ENCODE data around the gene TACC2.
"Not testable (repeated sequence)": the region's sequence is repeated elsewhere in the genome, so short reads cannot be mapped to it uniquely, and the experiment has no call there.

Gene TACC2

DNA sequence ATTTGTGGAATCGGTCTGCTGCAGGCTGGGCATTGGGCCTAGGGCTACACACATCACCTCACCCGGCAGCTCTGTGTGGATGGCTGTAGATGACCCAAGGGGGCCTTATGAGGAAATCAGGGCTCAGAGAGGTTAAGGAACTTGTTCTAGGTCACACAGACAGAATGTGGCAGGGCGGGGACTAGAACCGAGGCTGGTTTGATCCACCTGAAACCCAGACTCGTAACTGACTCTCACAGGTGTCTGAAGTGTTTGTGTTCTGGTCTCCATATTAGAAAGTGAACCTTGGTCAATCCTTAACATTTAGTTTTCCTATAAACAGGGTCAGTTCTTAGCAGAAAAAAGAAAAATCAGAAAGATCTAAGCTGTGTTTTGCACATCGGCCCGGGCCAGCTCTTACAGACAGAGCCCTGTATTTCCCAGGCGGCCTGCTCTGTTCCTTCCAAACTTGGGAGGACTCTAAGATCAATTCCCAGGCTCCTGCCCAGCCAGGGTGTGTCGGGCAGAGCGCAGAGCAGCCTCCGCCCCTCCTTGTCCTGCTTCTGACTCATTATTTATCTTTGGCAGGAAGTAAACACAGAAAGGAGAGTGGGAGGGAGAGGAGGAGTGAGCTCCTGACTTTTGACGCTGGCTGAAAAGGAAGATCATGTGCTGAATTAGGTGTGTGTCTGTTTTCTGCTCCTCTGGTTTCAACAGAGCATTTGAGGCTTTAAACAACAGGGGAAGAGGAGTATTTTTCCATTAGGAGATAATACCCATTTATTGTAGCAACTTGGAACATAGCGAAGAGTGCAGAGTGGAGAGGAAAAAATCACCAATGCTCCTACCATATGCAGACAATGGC, 74.1 kb downstream of the TACC2 start:
- Histone ChIP-seq H3K4me3 (ENCODE audit: low read depth, low read length) (no peak overlapping the region), H3K36me3 (no peaks in the 10 kb centered on the region), H3K27ac (no peak overlapping the region), H3K27me3 (ENCODE audit: insufficient read depth, low read depth, severe bottlenecking) (no peaks in the 10 kb centered on the region), H3K9me3 (ENCODE audit: severe bottlenecking) (no peaks in the 10 kb centered on the region)
- TF ChIP-seq, protein P1, sequence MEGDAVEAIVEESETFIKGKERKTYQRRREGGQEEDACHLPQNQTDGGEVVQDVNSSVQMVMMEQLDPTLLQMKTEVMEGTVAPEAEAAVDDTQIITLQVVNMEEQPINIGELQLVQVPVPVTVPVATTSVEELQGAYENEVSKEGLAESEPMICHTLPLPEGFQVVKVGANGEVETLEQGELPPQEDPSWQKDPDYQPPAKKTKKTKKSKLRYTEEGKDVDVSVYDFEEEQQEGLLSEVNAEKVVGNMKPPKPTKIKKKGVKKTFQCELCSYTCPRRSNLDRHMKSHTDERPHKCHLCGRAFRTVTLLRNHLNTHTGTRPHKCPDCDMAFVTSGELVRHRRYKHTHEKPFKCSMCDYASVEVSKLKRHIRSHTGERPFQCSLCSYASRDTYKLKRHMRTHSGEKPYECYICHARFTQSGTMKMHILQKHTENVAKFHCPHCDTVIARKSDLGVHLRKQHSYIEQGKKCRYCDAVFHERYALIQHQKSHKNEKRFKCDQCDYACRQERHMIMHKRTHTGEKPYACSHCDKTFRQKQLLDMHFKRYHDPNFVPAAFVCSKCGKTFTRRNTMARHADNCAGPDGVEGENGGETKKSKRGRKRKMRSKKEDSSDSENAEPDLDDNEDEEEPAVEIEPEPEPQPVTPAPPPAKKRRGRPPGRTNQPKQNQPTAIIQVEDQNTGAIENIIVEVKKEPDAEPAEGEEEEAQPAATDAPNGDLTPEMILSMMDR (IDR thresholded peaks at IDR 0.05; ENCODE audit: low read depth, low read length) = no peak
- DNase-seq = no peak

DNA sequence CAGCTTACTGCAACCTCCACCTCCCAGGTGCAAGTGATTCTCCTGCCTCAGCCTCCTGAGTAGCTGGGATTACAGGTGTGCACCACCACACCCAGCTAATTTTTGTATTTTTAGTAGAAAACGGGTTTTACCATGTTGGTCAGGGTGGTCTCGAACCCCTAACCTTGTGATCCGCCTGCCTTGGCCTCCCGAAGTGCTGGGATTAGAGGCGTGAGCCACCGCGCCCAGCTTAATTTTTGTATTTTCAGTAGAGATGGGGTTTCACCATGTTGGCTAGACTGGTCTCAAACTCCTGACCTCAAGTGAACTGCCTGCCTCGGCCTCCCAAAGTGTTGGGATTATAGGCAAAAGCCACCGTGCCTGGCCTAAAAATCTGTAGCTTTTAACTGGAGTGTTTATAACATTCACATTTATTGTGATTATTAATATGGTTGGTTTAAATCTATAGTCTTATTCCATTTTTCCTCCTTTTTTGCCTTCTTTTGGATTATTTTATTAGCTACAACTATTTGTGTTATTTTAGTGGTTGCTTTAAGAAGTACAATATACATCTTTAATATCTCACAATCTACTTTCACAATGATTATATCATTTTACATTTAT, 77.5 kb downstream of the TACC2 start:
- not testable (repeated sequence) for H3K9me3 ChIP-seq (ENCODE audit: severe bottlenecking); DNase-seq; H3K4me3 ChIP-seq (ENCODE audit: low read depth, low read length); H3K27me3 ChIP-seq (ENCODE audit: insufficient read depth, low read depth, severe bottlenecking); H3K36me3 ChIP-seq; H3K27ac ChIP-seq

DNA sequence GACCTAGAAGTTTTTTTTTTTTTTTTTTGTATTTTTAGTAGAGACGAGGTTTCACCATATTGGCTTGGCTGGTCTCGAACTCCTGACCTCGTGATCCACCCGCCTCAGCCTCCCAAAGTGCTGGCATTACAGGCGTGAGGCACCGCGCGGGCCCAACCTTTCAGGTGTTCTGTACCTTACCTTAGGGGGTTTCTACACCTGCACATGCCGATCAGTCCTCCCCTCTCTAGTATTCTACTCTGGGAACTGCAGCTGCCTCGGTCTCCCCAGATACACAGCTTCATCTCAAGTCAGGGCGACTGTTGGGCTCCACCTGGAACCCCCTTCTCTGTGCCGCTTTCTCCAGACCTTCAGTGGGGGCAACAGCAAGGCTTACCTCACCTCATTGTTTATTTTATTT, 79.9 kb downstream of the TACC2 start:
- Histone ChIP-seq H3K36me3 (no peaks in the 10 kb centered on the region), H3K27me3 (ENCODE audit: insufficient read depth, low read depth, severe bottlenecking) (no peaks in the 10 kb centered on the region), H3K4me3 (ENCODE audit: low read depth, low read length) (no peak overlapping the region), H3K9me3 (ENCODE audit: severe bottlenecking) (no peaks in the 10 kb centered on the region), H3K27ac (no peak overlapping the region)
- no peak for DNase-seq
- TF ChIP-seq, protein P1 (IDR thresholded peaks at IDR 0.05; ENCODE audit: low read depth, low read length) = no peak

DNA sequence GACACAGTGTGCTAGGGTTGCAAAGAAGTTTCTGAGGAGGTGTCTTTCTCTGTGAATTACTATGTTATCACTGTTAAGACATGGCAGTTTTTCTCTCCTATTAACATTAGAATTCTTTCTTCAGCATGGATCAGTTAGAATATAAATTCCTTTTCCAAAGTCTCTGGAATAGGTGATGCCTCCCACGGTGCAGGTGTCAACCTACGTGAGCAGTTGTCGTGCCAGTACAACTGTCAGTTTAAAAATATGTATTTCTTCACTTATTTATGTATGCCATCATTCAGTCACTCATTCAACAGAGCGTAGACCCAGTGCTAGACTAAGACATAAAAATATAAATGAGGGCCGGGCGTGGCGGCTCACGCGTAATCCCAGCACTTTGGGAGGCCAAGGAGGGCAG, 83.5 kb downstream of the TACC2 start:
- no peak overlapping the region for H3K4me3 ChIP-seq (ENCODE audit: low read depth, low read length)
- DNase-seq = no peak
- H3K27ac ChIP-seq = no peak overlapping the region
- TF ChIP-seq, protein P1 (IDR thresholded peaks at IDR 0.05; ENCODE audit: low read depth, low read length) = no peak
- H3K36me3 ChIP-seq = no peaks in the 10 kb centered on the region
- no peaks in the 10 kb centered on the region for H3K9me3 ChIP-seq (ENCODE audit: severe bottlenecking)
- H3K27me3 ChIP-seq (ENCODE audit: insufficient read depth, low read depth, severe bottlenecking) = no peaks in the 10 kb centered on the region

DNA sequence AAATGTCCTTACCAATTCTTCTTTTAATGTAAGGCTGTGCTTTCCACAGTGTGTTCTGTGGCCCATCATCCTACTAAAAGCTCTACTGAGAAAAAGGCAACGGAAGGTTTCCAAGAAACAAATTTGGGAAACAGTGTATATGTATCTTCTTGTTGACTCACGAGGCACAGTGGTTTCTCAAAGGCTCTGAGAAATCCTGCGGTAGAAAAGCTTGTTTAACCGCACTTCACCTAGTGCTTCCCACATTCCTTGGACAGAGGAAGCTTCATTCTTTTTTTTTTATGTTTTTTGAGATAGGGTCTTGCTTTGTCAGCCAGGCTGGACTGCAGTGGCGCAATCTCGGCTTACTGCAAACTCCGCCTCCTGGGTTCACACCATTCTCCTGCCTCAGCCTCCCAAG, 84.5 kb downstream of the TACC2 start:
- Histone ChIP-seq H3K27ac (no peak overlapping the region), H3K9me3 (ENCODE audit: severe bottlenecking) (no peaks in the 10 kb centered on the region), H3K36me3 (no peaks in the 10 kb centered on the region), H3K27me3 (ENCODE audit: insufficient read depth, low read depth, severe bottlenecking) (no peaks in the 10 kb centered on the region), H3K4me3 (ENCODE audit: low read depth, low read length) (no peak overlapping the region)
- no peak for DNase-seq
- TF ChIP-seq, protein P1 (IDR thresholded peaks at IDR 0.05; ENCODE audit: low read depth, low read length) = no peak

DNA sequence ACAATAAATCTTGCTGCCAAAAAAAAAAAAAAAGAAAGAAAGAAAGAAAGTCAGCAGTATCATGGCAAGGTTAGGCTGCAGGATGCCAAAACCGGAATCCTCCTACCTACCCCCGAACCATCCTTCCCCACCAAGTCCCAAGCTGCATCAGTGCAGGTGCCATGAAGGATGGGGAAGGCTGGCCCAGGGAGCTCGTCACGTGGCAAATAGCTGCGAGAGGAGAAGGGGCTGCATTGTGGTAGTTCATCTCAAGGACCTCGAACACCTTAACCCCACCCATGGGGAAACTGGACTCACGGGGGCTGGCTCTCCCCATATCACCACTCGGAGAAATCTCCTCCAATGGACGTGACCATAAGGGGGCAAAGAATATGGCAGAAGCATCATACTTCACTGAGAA, 86.2 kb downstream of the TACC2 start:
- TF ChIP-seq, protein P1 (IDR thresholded peaks at IDR 0.05; ENCODE audit: low read depth, low read length) = no peak
- no peaks in the 10 kb centered on the region for H3K36me3 ChIP-seq
- no peak for DNase-seq

DNA sequence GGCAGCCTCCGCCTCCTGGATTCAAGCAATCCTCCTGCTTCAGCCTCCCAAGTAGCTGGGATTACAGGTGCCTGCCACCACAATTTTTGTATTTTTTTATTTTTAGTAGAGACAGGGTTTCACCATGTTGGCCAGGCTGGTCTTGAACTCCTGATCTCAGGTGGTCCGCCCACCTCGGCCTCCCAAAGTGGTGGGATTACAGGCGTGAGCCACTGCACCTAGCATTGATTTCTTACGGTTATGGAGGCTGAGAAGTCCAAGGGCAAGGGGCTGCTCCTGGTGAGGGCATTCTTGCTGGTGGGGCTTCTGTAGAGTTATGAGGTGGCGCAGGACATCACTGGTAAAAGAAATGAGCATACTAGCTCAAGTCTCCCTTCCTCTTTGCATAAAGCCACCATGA, 86.9 kb downstream of the TACC2 start:
- H3K36me3 ChIP-seq; H3K27me3 ChIP-seq (ENCODE audit: insufficient read depth, low read depth, severe bottlenecking); DNase-seq; H3K9me3 ChIP-seq (ENCODE audit: severe bottlenecking); H3K4me3 ChIP-seq (ENCODE audit: low read depth, low read length); H3K27ac ChIP-seq: not testable (repeated sequence)

More for the DNA sequence above, 86.2 kb downstream of the TACC2 start:
- H3K4me3 ChIP-seq (ENCODE audit: low read depth, low read length) = no peak overlapping the region
- no peaks in the 10 kb centered on the region for H3K9me3 ChIP-seq (ENCODE audit: severe bottlenecking)
- no peaks in the 10 kb centered on the region for H3K27me3 ChIP-seq (ENCODE audit: insufficient read depth, low read depth, severe bottlenecking)
- no peak overlapping the region for H3K27ac ChIP-seq
